ENCODE results near the gene NSMF. TPM values are rescaled to one million over a fixed set of nuclear protein-coding genes. Genes with fewer than 3 reads are reported as not detected.

The NSMF gene, protein sequence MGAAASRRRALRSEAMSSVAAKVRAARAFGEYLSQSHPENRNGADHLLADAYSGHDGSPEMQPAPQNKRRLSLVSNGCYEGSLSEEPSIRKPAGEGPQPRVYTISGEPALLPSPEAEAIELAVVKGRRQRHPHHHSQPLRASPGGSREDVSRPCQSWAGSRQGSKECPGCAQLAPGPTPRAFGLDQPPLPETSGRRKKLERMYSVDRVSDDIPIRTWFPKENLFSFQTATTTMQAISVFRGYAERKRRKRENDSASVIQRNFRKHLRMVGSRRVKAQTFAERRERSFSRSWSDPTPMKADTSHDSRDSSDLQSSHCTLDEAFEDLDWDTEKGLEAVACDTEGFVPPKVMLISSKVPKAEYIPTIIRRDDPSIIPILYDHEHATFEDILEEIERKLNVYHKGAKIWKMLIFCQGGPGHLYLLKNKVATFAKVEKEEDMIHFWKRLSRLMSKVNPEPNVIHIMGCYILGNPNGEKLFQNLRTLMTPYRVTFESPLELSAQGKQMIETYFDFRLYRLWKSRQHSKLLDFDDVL
- 15.2 and 17.3 TPM in 2 replicates for total RNA-seq

GRCh38 chr9:137459152-137459600 lies at the start of gene NSMF:
TSS of gene NSMF (minus strand) at chr9:137459334. CDS start at chr9:137459102, 232 bp downstream.

GRCh38 chr9:137441289-137441934 lies 17.7 kb downstream of the NSMF start, which contains the start of gene ENTPD8:
TSS of gene ENTPD8 (minus strand) at chr9:137441357. CDS start at chr9:137438285, 3,072 bp downstream.

DNA sequence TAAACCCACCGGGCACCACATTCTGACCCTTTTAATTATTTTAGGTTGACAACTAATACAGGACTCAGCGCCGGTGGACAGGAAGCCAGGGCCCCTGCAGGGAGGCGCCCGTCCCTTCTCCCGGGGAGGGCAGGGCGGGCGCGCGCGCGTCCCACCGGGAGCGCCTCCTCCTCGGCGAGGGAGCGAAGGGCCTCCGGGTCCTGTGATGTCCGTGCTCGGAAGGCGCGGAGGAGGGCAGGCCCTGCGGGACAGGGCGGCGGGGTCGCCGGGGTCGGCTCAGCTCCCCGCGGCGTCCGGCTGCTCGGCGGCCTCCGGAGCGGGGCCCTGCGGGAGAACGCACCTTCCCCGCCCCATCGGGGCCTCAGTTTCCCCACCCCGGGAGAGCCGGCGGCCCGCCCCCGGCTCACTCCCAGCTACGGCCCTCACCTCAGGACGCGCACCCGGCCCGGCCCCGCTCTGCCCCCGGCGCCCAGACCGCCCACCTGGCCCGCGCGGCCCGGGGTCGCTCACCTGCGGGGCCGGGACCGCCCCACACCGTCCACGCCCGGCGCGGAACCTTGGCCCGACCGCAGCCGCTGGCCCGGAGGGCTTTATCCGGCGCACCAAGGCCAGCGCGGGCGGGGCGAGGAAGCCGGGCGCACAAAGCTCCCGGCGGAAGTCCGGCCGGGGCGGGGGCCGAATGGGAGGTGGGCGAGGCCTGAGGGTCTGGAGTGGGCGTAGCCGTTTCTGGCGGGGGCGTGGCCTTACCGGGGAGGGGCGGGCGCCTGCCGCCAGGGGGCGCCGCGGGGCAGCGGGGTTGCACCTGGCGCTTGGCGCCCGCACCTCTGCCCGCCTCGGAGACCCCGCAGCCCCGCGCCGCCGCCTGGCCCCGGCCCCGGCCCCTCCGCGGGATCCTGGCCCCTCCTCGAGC lies 36.3 kb downstream of the NSMF start, which contains the start of the genes EXD3 and NOXA1:
EXD3 (minus strand) TSS at position 559 of the 910 bp plus-strand sequence. CDS start 27,805 bp downstream, outside the sequence.
NOXA1 (plus strand) TSS at position 790 of the 910 bp plus-strand sequence. CDS start 137 bp downstream, outside the sequence.

Other genes starting within 250 kb of the NSMF start
- gene RNF208, start 237.1 kb downstream of the NSMF start, total RNA-seq = 0.19 and 0.28 TPM in 2 replicates
- under 0.01 and 0.19 TPM in 2 replicates for gene CYSRT1, start 234.2 kb downstream of the NSMF start, total RNA-seq
- gene RNF224, start 231.8 kb downstream of the NSMF start, total RNA-seq = not detected in 2 replicates
- gene SLC34A3, start 228.4 kb downstream of the NSMF start, total RNA-seq = not detected in 2 replicates
- gene TUBB4B, start 218.0 kb downstream of the NSMF start, total RNA-seq = 99.2 and 1,104 TPM in 2 replicates
- not detected in 2 replicates for gene STPG3, start 208.0 kb downstream of the NSMF start, total RNA-seq
- 45.1 and 65.0 TPM in 2 replicates for gene NELFB, start 204.0 kb downstream of the NSMF start, total RNA-seq
- 13.8 and 31.1 TPM in 2 replicates for gene TOR4A, start 181.6 kb downstream of the NSMF start, total RNA-seq
- gene NRARP, start 157.1 kb downstream of the NSMF start, total RNA-seq = 0.28 and 0.77 TPM in 2 replicates
- 5.2 and 18.0 TPM in 2 replicates for gene EXD3, start 36.2 kb downstream of the NSMF start, total RNA-seq
- 0.28 TPM in 1 of 2 replicates, not detected in the other for gene NOXA1, start 35.9 kb downstream of the NSMF start, total RNA-seq
- not detected in 2 replicates for gene ENTPD8, start 18.0 kb downstream of the NSMF start, total RNA-seq
- gene PNPLA7, start 91.1 kb upstream of the NSMF start, total RNA-seq = 0.19 and 1.4 TPM in 2 replicates
- 42.0 and 66.7 TPM in 2 replicates for gene MRPL41, start 92.5 kb upstream of the NSMF start, total RNA-seq
- 20.1 and 22.6 TPM in 2 replicates for gene DPH7, start 119.6 kb upstream of the NSMF start, total RNA-seq
- gene ZMYND19, start 131.2 kb upstream of the NSMF start, total RNA-seq = 15.2 and 38.5 TPM in 2 replicates
- 8.7 and 10.9 TPM in 2 replicates for gene ARRDC1, start 146.4 kb upstream of the NSMF start, total RNA-seq
- gene EHMT1, start 159.7 kb upstream of the NSMF start, total RNA-seq = 36.4 and 52.1 TPM in 2 replicates

All from regular cardiac myocyte (primary cell).